Cortex of kidney (tissue), 1 donor: ENCODE measurements around the gene ATXN1L.
"Not testable (repeated sequence)": the region's sequence is repeated elsewhere in the genome, so short reads cannot be mapped to it uniquely, and the experiment has no call there.

ENCODE experiments used
- DNase-seq: peaks from one replicate; lab custom pipeline; 2025; lab: John Stamatoyannopoulos, UW

The ATXN1L gene

GRCh38 chr16:71852158-71852557 lies 6.4 kb downstream of the ATXN1L start:
- DNase-seq, result no peak

GRCh38 chr16:71852561-71852960 lies 6.8 kb downstream of the ATXN1L start:
- no peak for DNase-seq

- DNase-seq, result no peak
Measured at GRCh38 chr16:71853413-71853812, 7.6 kb downstream of the ATXN1L start.

GRCh38 chr16:71854369-71854948 lies 8.7 kb downstream of the ATXN1L start:
- no peak for DNase-seq

- DNase-seq, result no peak
Measured at GRCh38 chr16:71855937-71856662, 10.3 kb downstream of the ATXN1L start.

- no peak for DNase-seq
Measured at GRCh38 chr16:71859762-71860521, 14.2 kb downstream of the ATXN1L start.

- DNase-seq, result no peak
Measured at GRCh38 chr16:71863995-71864394, 18.2 kb downstream of the ATXN1L start.

- DNase-seq, result no peak
Measured at GRCh38 chr16:71865173-71865863, 19.5 kb downstream of the ATXN1L start.

GRCh38 chr16:71867175-71867574 lies 21.4 kb downstream of the ATXN1L start:
- not testable (repeated sequence) for DNase-seq

- no peak for DNase-seq
Measured at GRCh38 chr16:71867939-71868338, 22.2 kb downstream of the ATXN1L start.

- DNase-seq, result no peak
Measured at GRCh38 chr16:71869089-71869488, 23.3 kb downstream of the ATXN1L start.

- DNase-seq, result no peak
Measured at GRCh38 chr16:71870818-71871217, 25.0 kb downstream of the ATXN1L start.

- no peak for DNase-seq
Measured at GRCh38 chr16:71873199-71873598, 27.4 kb downstream of the ATXN1L start.

- DNase-seq, result no peak
Measured at GRCh38 chr16:71878911-71879310, 33.1 kb downstream of the ATXN1L start.

- DNase-seq, result no peak
Measured at GRCh38 chr16:71880176-71880575, 34.4 kb downstream of the ATXN1L start.

- DNase-seq, result no peak
Measured at GRCh38 chr16:71882505-71883167, 36.9 kb downstream of the ATXN1L start.

GRCh38 chr16:71883168-71883848 lies 37.5 kb downstream of the ATXN1L start:
- no peak for DNase-seq

- no peak for DNase-seq
Measured at GRCh38 chr16:71883849-71884638, 38.3 kb downstream of the ATXN1L start, which contains the start of gene ZNF821. ZNF821 (minus strand) TSS chr16:71884182; CDS start chr16:71879946, 4,236 bp downstream.

GRCh38 chr16:71885261-71885650 lies 39.5 kb downstream of the ATXN1L start:
- no peak for DNase-seq

GRCh38 chr16:71889147-71889546 lies 43.4 kb downstream of the ATXN1L start:
- DNase-seq, result no peak

- DNase-seq, result no peak
Measured at GRCh38 chr16:71893888-71894228, 48.1 kb downstream of the ATXN1L start.
